ENCODE measurements around the gene MUL1.

DNA sequence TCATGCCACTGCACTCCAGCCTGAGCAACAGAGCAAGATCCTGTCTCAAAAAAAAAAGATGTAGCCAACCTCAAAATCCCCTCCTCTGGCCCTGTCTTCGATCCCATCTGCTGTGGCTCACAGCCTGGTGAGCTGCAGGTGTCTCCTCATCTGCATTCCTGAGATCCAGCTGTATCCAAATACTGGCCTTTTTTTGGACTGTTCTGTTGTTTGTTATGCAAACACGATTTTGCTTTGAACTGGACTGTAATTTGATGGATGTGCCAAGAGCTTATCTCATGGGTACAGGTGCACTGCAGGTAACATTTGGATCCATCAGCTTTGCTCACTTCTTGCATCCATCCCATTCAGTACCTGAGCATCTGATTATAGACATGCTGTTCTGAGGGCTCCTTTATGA, 30.3 kb upstream of the MUL1 start:
- TF ChIP-seq, protein P1, sequence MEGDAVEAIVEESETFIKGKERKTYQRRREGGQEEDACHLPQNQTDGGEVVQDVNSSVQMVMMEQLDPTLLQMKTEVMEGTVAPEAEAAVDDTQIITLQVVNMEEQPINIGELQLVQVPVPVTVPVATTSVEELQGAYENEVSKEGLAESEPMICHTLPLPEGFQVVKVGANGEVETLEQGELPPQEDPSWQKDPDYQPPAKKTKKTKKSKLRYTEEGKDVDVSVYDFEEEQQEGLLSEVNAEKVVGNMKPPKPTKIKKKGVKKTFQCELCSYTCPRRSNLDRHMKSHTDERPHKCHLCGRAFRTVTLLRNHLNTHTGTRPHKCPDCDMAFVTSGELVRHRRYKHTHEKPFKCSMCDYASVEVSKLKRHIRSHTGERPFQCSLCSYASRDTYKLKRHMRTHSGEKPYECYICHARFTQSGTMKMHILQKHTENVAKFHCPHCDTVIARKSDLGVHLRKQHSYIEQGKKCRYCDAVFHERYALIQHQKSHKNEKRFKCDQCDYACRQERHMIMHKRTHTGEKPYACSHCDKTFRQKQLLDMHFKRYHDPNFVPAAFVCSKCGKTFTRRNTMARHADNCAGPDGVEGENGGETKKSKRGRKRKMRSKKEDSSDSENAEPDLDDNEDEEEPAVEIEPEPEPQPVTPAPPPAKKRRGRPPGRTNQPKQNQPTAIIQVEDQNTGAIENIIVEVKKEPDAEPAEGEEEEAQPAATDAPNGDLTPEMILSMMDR (IDR thresholded peaks at IDR 0.05) = no peak
- no peak for TF ChIP-seq POLR2A (IDR thresholded peaks at IDR 0.05)
- no peak for TF ChIP-seq POLR2AphosphoS5 (IDR thresholded peaks at IDR 0.05)
